Heart left ventricle (tissue), 16 donors: ENCODE results near the gene SLC8B1. TPM values are rescaled to one million over a fixed set of nuclear protein-coding genes. Genes with fewer than 3 reads are reported as not detected.

Experiments
- ATAC-seq, 4 donors: fragments of 200-7000 bp; cut with Tn5 transposase; one replicate each; pipeline ENCODE4 v1.9.1; 2020 to 2022; ENCODE audit warnings: moderate library complexity in 4 of 4, mild to moderate bottlenecking in 3 of 4, moderate number of reproducible peaks in 1 of 4
- DNase-seq, 5 donors: peaks; one replicate each; pipeline ENCODE4 v3.0.0-alpha.2; 2020
- H3K27ac ChIP-seq, 12 donors: fragments of 200-600 bp; sonication (generic) in 4 of 12; one replicate each; pipeline versions ENCODE4 v1.5.0 to v1.8.0; 2016 to 2022; ENCODE audit warnings: mild to moderate bottlenecking in 2 of 12
- H3K27me3 ChIP-seq, 9 donors: fragments of 200-600 bp; sonication (generic) in 2 of 9; one replicate each; pipeline versions ENCODE4 v1.5.1 to v1.8.0; 2016 to 2022; ENCODE audit warnings: mild to moderate bottlenecking in 3 of 9
- H3K36me3 ChIP-seq, 9 donors: fragments of 200-600 bp; sonication (generic) in 2 of 9; one replicate each; pipeline versions ENCODE4 v1.5.0 to v1.8.0; 2018 to 2022; ENCODE audit warnings: mild to moderate bottlenecking in 2 of 9
- H3K4me1 ChIP-seq, 12 donors: fragments of 200-600 bp; sonication (generic) in 4 of 12; one replicate each; pipeline versions ENCODE4 v1.5.0 to v1.8.0; 2016 to 2022; ENCODE audit warnings: mild to moderate bottlenecking in 3 of 12
- H3K4me3 ChIP-seq, 12 donors: fragments of 200-600 bp; sonication (generic) in 4 of 12; one replicate each; pipeline versions ENCODE4 v1.5.0 to v1.8.0; 2017 to 2022; ENCODE audit warnings: mild to moderate bottlenecking in 9 of 12, moderate library complexity in 4 of 12
- H3K9me3 ChIP-seq, 12 donors: fragments of 200-600 bp; sonication (generic) in 4 of 12; one replicate each; pipeline versions ENCODE4 v1.5.0 to v1.8.0; 2016 to 2022; ENCODE audit warnings: mild to moderate bottlenecking in 1 of 12
- CTCF ChIP-seq, 12 donors: fragments of 200-600 bp; sonication (generic) in 4 of 12; IDR thresholded peaks; one replicate each; pipeline versions ENCODE4 v1.5.0 to v1.8.0; 2018 to 2022; ENCODE audit warnings: antibody characterized with exemption in 12 of 12, mild to moderate bottlenecking in 5 of 12
- POLR2A ChIP-seq, 2 donors: fragments of 450-650 bp; IDR thresholded peaks; one replicate each; pipeline ENCODE4 v1.6.1; 2017; ENCODE audit warnings: antibody characterized with exemption in 2 of 2, mild to moderate bottlenecking in 2 of 2, moderate library complexity in 2 of 2
- WGBS, 4 donors: extraction: QIAGEN DNeasy Blood & Tissue Kit in 2 of 4; methylation state at CpG; one replicate each; pipeline versions ENCODE4 v1.1.5 to v1.1.7; 2013 to 2018; 5-methylcytosine and 5-hydroxymethylcytosine counted together
- intact Hi-C, 10 donors: fragments of 100-400 bp; cut with DNase I; formaldehyde crosslinking; loops; one replicate each; pipeline versions ENCODE4 v1.11.1 to v1.14.2; 2022
- polyA plus RNA-seq, 2 donors: library from polyadenylated mRNA; stranded (reverse); fragments of 200-250 nt; gene quantifications; one replicate each; pipeline ENCODE4 v1.2.3, GENCODE V29; 2013
- total RNA-seq, 9 donors: library from RNA; depleted of rRNA in 2 of 9; stranded (reverse); fragments of >200 nt in 2 of 9; fragmentation: NEBNext Ultra II Directional in 3 of 9; extraction: Animal tissue kit (Norgen Biotek cat#: 25700) in 3 of 9; gene quantifications; one replicate each; pipeline versions ENCODE4 v1.1.0 to v1.2.4, GENCODE V29; 2016 to 2023
- donor health status: ischemic (EF 13 %, LVEDD 7.1; RV severe dilation, severe dysfunction).
- donor health status: healthy with polysubstance abuse.
- donor health status: DM: no; HTN: yes; CAD: no.
- donor health status: DM: no; HTN: no; CAD: no.
- donor health status: ischemic (EF 25% LVEDD 6.9; RV normal size, moderate dysfunction).
- donor health status: ischemic (EF 25% LVEDD 5.7; RV mildly dilated, moderate dysfunction).
- donor health status: healthy.
- donor health status: DM: yes; HTN: yes; CAD: no.
- donor health status: ischemic (EF 35%, LVEDD 5.7; RV mildly dilated, moderate dysfunction).
- donor health status: nonischemic (EF 11% LVEDD 7.7; RV severe dilation, severe dysfunction).
- donor health status: DM: yes; HTN: yes; CAD: no.
- donor health status: PGD.
- donor health status: ischemic (EF 29% LVEDD 5.4; RV normal size, mild dysfunction).
- donor health status: nonischemic (EF 23%, LVEDD 6.1; RV moderate dilation, normal function).

SLC8B1 gene
- total and polyA plus RNA-seq, 11 donors, result 8.8 to 33.2 (median 11.1) TPM

DNA sequence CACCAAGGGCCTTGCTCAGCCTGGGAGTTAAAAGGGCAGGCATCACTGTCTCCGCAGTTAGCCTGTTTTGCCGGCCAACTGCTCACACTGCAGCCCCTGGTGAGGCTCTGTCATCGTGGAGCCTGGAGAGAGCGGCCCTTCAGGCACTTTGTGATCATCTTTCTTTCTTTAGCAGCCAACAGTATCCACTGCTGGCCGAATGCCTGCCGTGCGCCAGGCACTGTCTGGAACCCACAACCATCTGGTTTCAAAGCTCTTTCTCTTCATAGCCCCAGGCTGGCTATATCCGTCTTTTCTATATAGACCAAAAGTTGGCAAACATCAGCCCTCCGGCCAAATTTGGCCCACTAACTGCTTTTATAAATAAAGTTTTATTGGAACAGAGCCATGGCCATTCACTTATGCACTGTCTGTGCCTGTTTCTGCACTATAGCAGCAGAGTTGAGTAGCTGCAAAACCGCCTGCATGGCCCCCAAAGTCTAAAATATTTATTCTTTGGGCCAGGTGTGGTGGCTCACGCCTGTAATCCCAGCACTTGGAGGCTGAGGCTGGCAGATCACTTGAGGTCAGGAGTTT, 29.5 kb downstream of the SLC8B1 start:
- DNase-seq (no peak), ATAC-seq (no peak)
- intact Hi-C loops, result no loop called here
- H3K4me3 ChIP-seq, result no peak overlapping the region
- H3K9me3 ChIP-seq, result no peaks in the 10 kb centered on the region
- 94 to 97% (median 95%) methylated on average over 9 to 11 of the region's 11 CpGs for WGBS, 4 donors
- H3K4me1 ChIP-seq, result peaks cover 0 to 1% (median 0%) of the 10 kb centered on the region in 12 donors
- H3K27me3 ChIP-seq, result no peaks in the 10 kb centered on the region
- peaks cover 0 to 84% (median 78%) of the 10 kb centered on the region in 9 donors for H3K36me3 ChIP-seq
- H3K27ac ChIP-seq, result no peak overlapping the region
- TF ChIP-seq POLR2A (IDR thresholded peaks at IDR 0.05) (no peak), CTCF (IDR thresholded peaks at IDR 0.05) (no peak)

DNA sequence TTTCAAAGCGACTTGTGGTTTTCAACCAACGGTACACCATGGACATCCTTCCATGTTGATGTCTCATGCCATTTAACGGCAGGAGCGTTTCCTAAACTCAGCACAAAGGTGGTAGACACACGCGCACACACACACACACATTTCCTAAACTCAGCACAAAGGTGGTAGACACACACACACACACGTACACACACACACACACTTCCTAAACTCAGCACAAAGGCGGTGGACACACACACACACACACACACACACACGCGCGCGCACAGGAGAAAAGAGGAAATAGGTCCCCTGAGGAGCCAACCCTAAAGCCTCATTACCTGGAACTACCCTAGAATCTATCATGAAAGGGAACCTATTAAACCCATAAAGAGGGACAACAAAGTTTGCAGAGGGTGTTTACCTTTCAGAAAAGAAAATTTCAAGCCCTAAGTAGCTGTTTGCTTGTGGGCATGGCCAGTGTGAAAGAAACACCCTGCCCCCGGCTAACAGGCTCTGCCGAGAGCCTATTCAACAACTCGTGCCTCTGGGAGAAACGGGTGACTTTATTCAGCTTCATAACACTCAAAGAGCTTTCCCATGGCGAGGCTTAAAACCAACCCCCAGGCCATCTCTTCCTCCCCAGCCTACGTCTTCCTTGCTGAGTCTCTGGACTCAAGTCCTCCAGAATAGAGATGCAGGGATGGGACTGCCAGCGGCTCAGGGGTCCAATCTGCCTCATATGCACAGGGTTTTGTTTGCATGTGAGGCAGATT, 31.8 kb downstream of the SLC8B1 start:
- Histone ChIP-seq H3K36me3 (peaks cover 0 to 71% (median 55%) of the 10 kb centered on the region in 9 donors), H3K4me3 (no peak overlapping the region), H3K9me3 (no peaks in the 10 kb centered on the region), H3K4me1 (peaks cover 0 to 24% (median 18%) of the 10 kb centered on the region in 12 donors), H3K27ac (no peak overlapping the region), H3K27me3 (no peaks in the 10 kb centered on the region)
- ATAC-seq (no peak), DNase-seq (peak in 1 of 5 donors; percentile 46)
- intact Hi-C loops, result no loop called here
- TF ChIP-seq POLR2A (IDR thresholded peaks at IDR 0.05), result no peak
- TF ChIP-seq CTCF (IDR thresholded peaks at IDR 0.05), result no peak
- 74 to 83% (median 78%) methylated on average over 17 to 19 of the region's 19 CpGs for WGBS, 4 donors

DNA sequence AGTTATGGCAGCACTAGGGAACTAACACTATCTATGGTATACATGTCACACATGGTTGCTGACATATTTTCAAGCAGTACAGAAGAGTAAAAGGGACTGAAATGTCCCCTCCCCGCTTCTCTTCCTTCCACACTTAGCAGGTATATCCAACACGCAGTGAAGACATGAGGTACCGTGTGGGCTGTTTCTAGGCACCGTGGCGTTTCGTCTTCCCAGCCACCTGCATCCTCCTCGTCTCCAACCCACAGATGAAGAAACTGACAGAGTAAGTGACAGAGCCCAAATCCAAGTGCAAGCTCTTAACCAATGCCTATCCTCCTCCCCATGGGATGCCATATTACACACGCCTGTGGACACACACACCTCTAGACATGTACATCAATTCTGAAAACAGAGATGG, 32.4 kb downstream of the SLC8B1 start:
- TF ChIP-seq CTCF (IDR thresholded peaks at IDR 0.05) (no peak), POLR2A (IDR thresholded peaks at IDR 0.05) (no peak)
- DNase-seq, result no peak
- H3K9me3 ChIP-seq, result no peaks in the 10 kb centered on the region
- peaks cover 0 to 69% (median 54%) of the 10 kb centered on the region in 9 donors for H3K36me3 ChIP-seq
- WGBS, 4 donors, result 81 to 95% (median 92%) methylated on average over 8 of the region's 8 CpGs
- H3K27me3 ChIP-seq, result no peaks in the 10 kb centered on the region
- no peak overlapping the region for H3K27ac ChIP-seq
- no peak for ATAC-seq
- H3K4me3 ChIP-seq, result no peak overlapping the region
- intact Hi-C loops, result no loop called here
- H3K4me1 ChIP-seq, result peaks cover 0 to 30% (median 23%) of the 10 kb centered on the region in 12 donors

DNA sequence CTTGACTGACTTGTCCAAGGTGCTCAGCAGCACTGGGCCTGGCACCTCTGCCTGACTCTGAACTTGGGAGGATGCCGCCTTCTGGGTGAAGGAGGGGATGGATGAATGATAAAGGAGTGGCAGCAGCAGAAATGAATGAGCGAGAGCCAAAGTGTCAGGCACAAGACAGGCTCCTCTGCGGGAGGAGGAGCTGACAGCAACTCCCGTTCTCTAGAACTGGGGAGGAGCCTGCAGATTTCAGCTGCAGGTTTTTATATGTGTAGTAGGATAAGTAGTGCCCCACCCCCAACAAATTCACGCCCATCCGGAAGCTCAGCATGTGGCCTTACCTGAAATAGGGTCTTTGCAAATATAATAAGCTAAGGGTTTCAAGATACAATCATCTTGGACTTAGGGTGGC, 33.1 kb downstream of the SLC8B1 start:
- TF ChIP-seq POLR2A (IDR thresholded peaks at IDR 0.05) (no peak), CTCF (IDR thresholded peaks at IDR 0.05) (no peak)
- WGBS, 4 donors, result 86 to 94% (median 90%) methylated on average over 6 of the region's 6 CpGs

More for the DNA sequence above, 33.1 kb downstream of the SLC8B1 start:
- peaks cover 0 to 37% (median 29%) of the 10 kb centered on the region in 12 donors for H3K4me1 ChIP-seq
- ATAC-seq, result no peak
- no peak for DNase-seq
- no peaks in the 10 kb centered on the region for H3K27me3 ChIP-seq
- H3K36me3 ChIP-seq, result peaks cover 0 to 68% (median 56%) of the 10 kb centered on the region in 9 donors
- no peaks in the 10 kb centered on the region for H3K9me3 ChIP-seq
- H3K4me3 ChIP-seq, result no peak overlapping the region
- intact Hi-C loops, result no loop called here
- no peak overlapping the region for H3K27ac ChIP-seq
